NCI-H510A treated with DMSO at 0.1 percent for 48 hours (cell line): ENCODE data around the gene WDR75.
"Not testable (repeated sequence)": the region's sequence is repeated elsewhere in the genome, so short reads cannot be mapped to it uniquely, and the experiment has no call there.

ENCODE experiments used
- DNase-seq: peaks from one replicate; lab custom pipeline; 2025; lab: John Stamatoyannopoulos, UW

The WDR75 gene

GRCh38 chr2:189440947-189441708, at the start of gene WDR75:
Gene WDR75, plus strand, starts transcription at chr2:189441474. Its CDS starts 19 bp downstream, at chr2:189441493.
- DNase-seq: peak; percentile 92

GRCh38 chr2:189393440-189394111, 47.7 kb upstream of the WDR75 start:
- no peak for DNase-seq

GRCh38 chr2:189394525-189394924, 46.7 kb upstream of the WDR75 start:
- DNase-seq: no peak

- no peak for DNase-seq
Measured at GRCh38 chr2:189402932-189403331, 38.3 kb upstream of the WDR75 start.

- DNase-seq: peak; percentile 45
Measured at GRCh38 chr2:189406586-189407233, 34.6 kb upstream of the WDR75 start.

- peak; percentile 61 for DNase-seq
Measured at GRCh38 chr2:189407281-189408209, 33.7 kb upstream of the WDR75 start.

- DNase-seq: no peak
Measured at GRCh38 chr2:189408294-189408693, 33.0 kb upstream of the WDR75 start.

- no peak for DNase-seq
Measured at GRCh38 chr2:189409131-189409530, 32.1 kb upstream of the WDR75 start.

- no peak for DNase-seq
Measured at GRCh38 chr2:189409647-189410046, 31.6 kb upstream of the WDR75 start.

- DNase-seq: no peak
Measured at GRCh38 chr2:189411860-189412259, 29.4 kb upstream of the WDR75 start.

GRCh38 chr2:189412330-189412953, 28.8 kb upstream of the WDR75 start:
- DNase-seq: peak; percentile 30

GRCh38 chr2:189413249-189413648, 28.0 kb upstream of the WDR75 start:
- DNase-seq: no peak

- DNase-seq: no peak
Measured at GRCh38 chr2:189421644-189422043, 19.6 kb upstream of the WDR75 start.

- no peak for DNase-seq
Measured at GRCh38 chr2:189424961-189425360, 16.3 kb upstream of the WDR75 start.

GRCh38 chr2:189425676-189426075, 15.6 kb upstream of the WDR75 start:
- DNase-seq: no peak

GRCh38 chr2:189426886-189427285, 14.4 kb upstream of the WDR75 start:
- no peak for DNase-seq

- DNase-seq: no peak
Measured at GRCh38 chr2:189427872-189428271, 13.4 kb upstream of the WDR75 start.

GRCh38 chr2:189430448-189430847, 10.8 kb upstream of the WDR75 start:
- DNase-seq: not testable (repeated sequence)

- not testable (repeated sequence) for DNase-seq
Measured at GRCh38 chr2:189435803-189436202, 5.5 kb upstream of the WDR75 start.

- no peak for DNase-seq
Measured at GRCh38 chr2:189437926-189438325, 3.3 kb upstream of the WDR75 start.

- no peak for DNase-seq
Measured at GRCh38 chr2:189439342-189439741, 1.9 kb upstream of the WDR75 start.

GRCh38 chr2:189440644-189440946, 679 bp upstream of the WDR75 start:
- DNase-seq: no peak
